Adrenal gland (tissue), 12 donors: ENCODE data around the gene ETV3L. TPM values are rescaled to one million over a fixed set of nuclear protein-coding genes. Genes with fewer than 3 reads are reported as not detected.

Experiments used
- DNase-seq, 7 donors: peaks; one replicate each; pipeline ENCODE4 v3.0.0-alpha.2; 2019 to 2020
- H3K27ac ChIP-seq, 5 donors: fragments of 200-600 bp; sonication (generic) in 4 of 5; 1 replicate in 3 of 5; 2 replicates in 2 of 5; pipeline versions ENCODE4 v1.5.1 to v1.8.0; 2016 to 2020; ENCODE audit warnings: mild to moderate bottlenecking in 1 of 5
- H3K27me3 ChIP-seq: fragments of 200-600 bp; 2 replicates; pipeline ENCODE4 v1.8.0; 2021
- H3K36me3 ChIP-seq, 2 donors: fragments of 200-600 bp; replicated peaks in 1 of 2; 1 replicate in 1 of 2; 2 replicates in 1 of 2; pipeline versions ENCODE4 v1.5.1 to v1.8.0; 2018 to 2022
- H3K4me1 ChIP-seq, 2 donors: fragments of 200-600 bp; replicated peaks in 1 of 2; 1 replicate in 1 of 2; 2 replicates in 1 of 2; pipeline versions ENCODE4 v1.5.1 to v1.8.0; 2018 to 2021
- H3K4me3 ChIP-seq, 4 donors: fragments of 200-600 bp; sonication (generic) in 3 of 4; one replicate each; pipeline ENCODE4 v1.5.1; 2016 to 2018
- H3K9me3 ChIP-seq, 3 donors: fragments of 200-600 bp; sonication (generic) in 1 of 3; replicated peaks in 1 of 3; 1 replicate in 2 of 3; 2 replicates in 1 of 3; pipeline versions ENCODE4 v1.5.1 to v1.8.0; 2016 to 2021
- CTCF ChIP-seq, 6 experiments: fragments of 450-650 bp in 4 of 6; fragments of 200-600 bp in 2 of 6; sonication (generic) in 1 of 6; IDR thresholded peaks; 1 replicate in 5 of 6; 2 replicates in 1 of 6; pipeline versions ENCODE4 v1.5.1 to v1.8.0; 2016 to 2021; ENCODE audit warnings: antibody characterized with exemption in 6 of 6, mild to moderate bottlenecking in 2 of 6, moderate library complexity in 1 of 6
- POLR2A ChIP-seq, 2 donors: fragments of 450-650 bp; IDR thresholded peaks; one replicate each; pipeline ENCODE4 v1.6.1; 2017; ENCODE audit warnings: antibody characterized with exemption in 2 of 2, mild to moderate bottlenecking in 2 of 2, moderate library complexity in 1 of 2
- WGBS, 4 donors: extraction: QIAGEN DNeasy Blood & Tissue Kit in 2 of 4; methylation state at CpG; one replicate each; pipeline versions ENCODE4 v1.1.5 to v1.1.7; 2013 to 2017; 5-methylcytosine and 5-hydroxymethylcytosine counted together
- intact Hi-C, 2 donors: fragments of 100-400 bp; cut with DNase I; formaldehyde crosslinking; loops; one replicate each; pipeline versions ENCODE4 v1.14.1 to v1.15.0; 2022 to 2023
- polyA plus RNA-seq, 3 donors: library from polyadenylated mRNA; stranded (reverse); fragments of 200-250 nt in 2 of 3; fragments of 350-450 nt in 1 of 3; fragmentation: Illumina TruSeq in 1 of 3; extraction: RNeasy Lipid Tissue Mini Kit (QIAGEN cat#74804) in 1 of 3; gene quantifications; one replicate each; pipeline ENCODE4 v1.2.3, GENCODE V29; 2013 to 2014
- total RNA-seq, 9 donors: library from RNA; depleted of rRNA in 4 of 9; stranded (reverse); fragments of >200 nt in 4 of 9; fragments of 120-200 nt in 1 of 9; fragmentation: NEBNext Ultra II Directional in 1 of 9; extraction: Animal tissue kit (Norgen Biotek cat#: 25700) in 1 of 9; gene quantifications; one replicate each; pipeline versions ENCODE4 v1.1.0 to v1.2.4, GENCODE V29; 2013 to 2023
- donor health status: healthy with polysubstance abuse.
- donor health status: Bipolar disorder and iron deficiency.
- donor health status: DM: yes; HTN: yes; CAD: no.
- donor health status: DM: no; HTN: no; CAD: no.
- donor health status: DM: no; HTN: no; CAD: no.
- donor health status: DM: yes; HTN: yes; CAD: no.

Gene ETV3L
- total and polyA plus RNA-seq, 12 donors: not detected

- Histone ChIP-seq H3K27ac (no peak overlapping the region), H3K4me3 (no peak overlapping the region), H3K36me3 (no peaks in the 10 kb centered on the region), H3K27me3 (no peaks in the 10 kb centered on the region), H3K4me1 (peaks cover 0 to 5% of the 10 kb centered on the region in 2 donors), H3K9me3 (no peaks in the 10 kb centered on the region)
- no peak for TF ChIP-seq CTCF (IDR thresholded peaks at IDR 0.05)
- no peak for TF ChIP-seq POLR2A (IDR thresholded peaks at IDR 0.05)
- intact Hi-C loops: no loop called here
- 90 to 100% (median 98%) methylated on average over 1 of the region's 1 CpG for WGBS, 4 donors
- DNase-seq: no peak
These were observed 45.5 kb upstream of the ETV3L start for GRCh38 chr1:157145076-157145475.

- no peak overlapping the region for H3K27ac ChIP-seq
- 50 to 82% (median 73%) methylated on average over 1 of the region's 1 CpG for WGBS, 4 donors
- no peaks in the 10 kb centered on the region for H3K27me3 ChIP-seq
- no peaks in the 10 kb centered on the region for H3K36me3 ChIP-seq
- peaks cover 0 to 5% of the 10 kb centered on the region in 2 donors for H3K4me1 ChIP-seq
- intact Hi-C loops: no loop called here
- no peak overlapping the region for H3K4me3 ChIP-seq
- H3K9me3 ChIP-seq: no peaks in the 10 kb centered on the region
- DNase-seq: no peak
- TF ChIP-seq POLR2A (IDR thresholded peaks at IDR 0.05): no peak
- no peak for TF ChIP-seq CTCF (IDR thresholded peaks at IDR 0.05)
These were observed 44.9 kb upstream of the ETV3L start for GRCh38 chr1:157144509-157144908.

- H3K4me3 ChIP-seq: no peak overlapping the region
These were observed 43.3 kb upstream of the ETV3L start for GRCh38 chr1:157142765-157143423.

GRCh38 chr1:157142201-157142600 is 42.6 kb upstream of the ETV3L start:
- H3K27me3 ChIP-seq: no peaks in the 10 kb centered on the region
- 59 to 72% (median 71%) methylated on average over 2 of the region's 2 CpGs for whole genome bisulfite sequencing, 4 donors

More at GRCh38 chr1:157142765-157143423, 43.3 kb upstream of the ETV3L start:
- intact Hi-C loops: no loop called here
- Histone ChIP-seq H3K36me3 (no peaks in the 10 kb centered on the region), H3K27ac (no peak overlapping the region), H3K9me3 (no peaks in the 10 kb centered on the region), H3K4me1 (peaks cover 0 to 6% of the 10 kb centered on the region in 2 donors), H3K27me3 (no peaks in the 10 kb centered on the region)
- TF ChIP-seq CTCF (IDR thresholded peaks at IDR 0.05) (no peak), POLR2A (IDR thresholded peaks at IDR 0.05) (no peak)
- no peak for DNase-seq
- WGBS, 4 donors: 59 to 69% (median 68%) methylated on average over 3 of the region's 3 CpGs

More at GRCh38 chr1:157142201-157142600, 42.6 kb upstream of the ETV3L start:
- H3K4me1 ChIP-seq: peaks cover 1 to 6% of the 10 kb centered on the region in 2 donors
- no peaks in the 10 kb centered on the region for H3K9me3 ChIP-seq
- no peak overlapping the region for H3K27ac ChIP-seq
- intact Hi-C loops: no loop called here
- H3K4me3 ChIP-seq: no peak overlapping the region
- no peaks in the 10 kb centered on the region for H3K36me3 ChIP-seq
- TF ChIP-seq POLR2A (IDR thresholded peaks at IDR 0.05): no peak
- TF ChIP-seq CTCF (IDR thresholded peaks at IDR 0.05): no peak
- DNase-seq: no peak
